Posterior vena cava (tissue), 2 donors: ENCODE results near the gene FRRS1. TPM values are rescaled to one million over a fixed set of nuclear protein-coding genes. Genes with fewer than 3 reads are reported as not detected.

Source experiments
- DNase-seq: peaks from one replicate; pipeline ENCODE4 v3.0.0-alpha.2; 2020; ENCODE audit warnings: low spot score
- intact Hi-C, 2 donors: fragments of 100-400 bp; cut with DNase I; formaldehyde crosslinking; loops; one replicate each; pipeline versions ENCODE4 v1.14.1 to v1.14.2; 2022 to 2023
- total RNA-seq, 2 donors: library from RNA; stranded (reverse); fragmentation: NEBNext Ultra II Directional; extraction: Animal tissue kit (Norgen Biotek cat#: 25700); gene quantifications; one replicate each; pipeline ENCODE4 v1.2.1, GENCODE V29; 2021
- donor health status: DM: yes; HTN: yes; CAD: no.
- donor health status: DM: yes; HTN: yes; CAD: no.

FRRS1 gene
- total RNA-seq, 2 donors from 2014 or later: 8.0 to 17.5 TPM

- intact Hi-C loops: no loop called here
- DNase-seq: peak; percentile 89
Measured at GRCh38 chr1:99662539-99663080, 103.8 kb downstream of the FRRS1 start.

- intact Hi-C loops: no loop called here
Measured at GRCh38 chr1:99661780-99662179, 104.7 kb downstream of the FRRS1 start.

GRCh38 chr1:99660496-99660895 is 105.9 kb downstream of the FRRS1 start:
- intact Hi-C loops: no loop called here

More at GRCh38 chr1:99661780-99662179, 104.7 kb downstream of the FRRS1 start:
- DNase-seq: no peak

GRCh38 chr1:99659755-99660210 is 106.7 kb downstream of the FRRS1 start:
- DNase-seq: peak; percentile 40
- intact Hi-C loops: no loop called here

More at GRCh38 chr1:99660496-99660895, 105.9 kb downstream of the FRRS1 start:
- DNase-seq: no peak

Other genes with a start within 250 kb of the FRRS1 start
- 10 to 100 TPM; 22.6 to 31.0 TPM for gene PALMD, start 120.5 kb downstream of the FRRS1 start, total RNA-seq
- 10 to 100 TPM; 45.7 to 54.7 TPM for gene AGL, start 83.7 kb upstream of the FRRS1 start, total RNA-seq
- gene SLC35A3, start 203.4 kb upstream of the FRRS1 start, total RNA-seq: 10 to 100 TPM; 23.6 to 25.7 TPM